Hepatocyte (in vitro differentiated cells): ENCODE measurements around the gene MOGAT1. TPM values are rescaled to one million over a fixed set of nuclear protein-coding genes. Genes with fewer than 3 reads are reported as not detected.

Source experiments
- DNase-seq: peaks from one replicate; pipeline ENCODE4 v3.0.0-alpha.2; 2016; ENCODE audit warnings: low spot score
- H2AFZ ChIP-seq: fragments of 200-600 bp; sonication (generic); 2 replicates; pipeline ENCODE4 v1.6.0; 2016; ENCODE audit warnings: antibody characterized with exemption, mild to moderate bottlenecking
- H3K27ac ChIP-seq: fragments of 200-600 bp; sonication (generic); 2 replicates; pipeline ENCODE4 v1.5.1; 2016; ENCODE audit warnings: mild to moderate bottlenecking
- H3K27me3 ChIP-seq: fragments of 200-600 bp; sonication (generic); 2 replicates; pipeline ENCODE4 v1.6.1; 2016
- H3K36me3 ChIP-seq: fragments of 200-600 bp; sonication (generic); replicated peaks from 2 replicates; pipeline ENCODE4 v1.5.1; 2016; ENCODE audit warnings: low read depth; ENCODE audit not compliant: insufficient read depth
- H3K4me1 ChIP-seq: fragments of 200-600 bp; sonication (generic); 2 replicates; pipeline ENCODE4 v1.5.1; 2016; ENCODE audit warnings: mild to moderate bottlenecking, moderate library complexity; ENCODE audit not compliant: insufficient read depth
- H3K4me2 ChIP-seq: fragments of 200-600 bp; sonication (generic); 2 replicates; pipeline ENCODE4 v1.6.0; 2016
- H3K4me3 ChIP-seq: fragments of 200-600 bp; sonication (generic); 2 replicates; pipeline ENCODE4 v1.5.1; 2016; ENCODE audit warnings: mild to moderate bottlenecking
- H3K79me2 ChIP-seq: fragments of 200-600 bp; sonication (generic); 2 replicates; pipeline ENCODE4 v1.6.0; 2017; ENCODE audit warnings: mild to moderate bottlenecking
- H3K9me2 ChIP-seq: fragments of 200-600 bp; sonication (generic); replicated peaks from 2 replicates; pipeline ENCODE4 v1.6.0; 2017; ENCODE audit warnings: mild to moderate bottlenecking; ENCODE audit not compliant: insufficient read depth
- H3K9me3 ChIP-seq: fragments of 200-600 bp; sonication (generic); 2 replicates; pipeline ENCODE4 v1.5.1; 2016; ENCODE audit warnings: low read depth, mild to moderate bottlenecking
- H4K20me1 ChIP-seq: fragments of 200-600 bp; sonication (generic); 2 replicates; pipeline ENCODE4 v1.6.0; 2016; ENCODE audit warnings: mild to moderate bottlenecking; ENCODE audit not compliant: insufficient read depth, poor library complexity, severe bottlenecking
- EZH2 ChIP-seq: fragments of 200-600 bp; sonication (generic); IDR thresholded peaks from 2 replicates; pipeline ENCODE4 v1.6.1; 2016; ENCODE audit warnings: antibody characterized with exemption, mild to moderate bottlenecking, borderline replicate concordance
- EZH2phosphoT487 ChIP-seq: fragments of 200-600 bp; sonication (generic); IDR thresholded peaks from one replicate; pipeline ENCODE4 v1.6.1; 2018; ENCODE audit warnings: antibody characterized with exemption, mild to moderate bottlenecking, low read depth, moderate library complexity; ENCODE audit not compliant: unreplicated experiment, severe bottlenecking
- WGBS: methylation state at CpG from one replicate; pipeline ENCODE4 v1.1.6; 2016; ENCODE audit warnings: low lambda C conversion rate; ENCODE audit errors: missing lambda C conversion rate; 5-methylcytosine and 5-hydroxymethylcytosine counted together
- polyA plus RNA-seq: library from polyadenylated mRNA; unstranded; fragments of >200 nt; fragmentation: Nextera tagmentation; extraction: Ambion mirVana; gene quantifications from 2 replicates; pipeline ENCODE4 v1.2.1, GENCODE V29; 2016
- total RNA-seq: library from RNA; depleted of rRNA; stranded (reverse); fragments of >200 nt; gene quantifications from 2 replicates; pipeline ENCODE4 v1.2.3, GENCODE V29; 2014
- TF ChIP-seq, protein P1 (sequence below): fragments of 200-600 bp; sonication (generic); IDR thresholded peaks from 2 replicates; pipeline ENCODE4 v1.5.1; 2016; ENCODE audit warnings: antibody characterized with exemption, mild to moderate bottlenecking; ENCODE audit not compliant: poor library complexity

The MOGAT1 gene
- total and polyA plus RNA-seq, 2 experiments from 2014 or later, result not detected

DNA sequence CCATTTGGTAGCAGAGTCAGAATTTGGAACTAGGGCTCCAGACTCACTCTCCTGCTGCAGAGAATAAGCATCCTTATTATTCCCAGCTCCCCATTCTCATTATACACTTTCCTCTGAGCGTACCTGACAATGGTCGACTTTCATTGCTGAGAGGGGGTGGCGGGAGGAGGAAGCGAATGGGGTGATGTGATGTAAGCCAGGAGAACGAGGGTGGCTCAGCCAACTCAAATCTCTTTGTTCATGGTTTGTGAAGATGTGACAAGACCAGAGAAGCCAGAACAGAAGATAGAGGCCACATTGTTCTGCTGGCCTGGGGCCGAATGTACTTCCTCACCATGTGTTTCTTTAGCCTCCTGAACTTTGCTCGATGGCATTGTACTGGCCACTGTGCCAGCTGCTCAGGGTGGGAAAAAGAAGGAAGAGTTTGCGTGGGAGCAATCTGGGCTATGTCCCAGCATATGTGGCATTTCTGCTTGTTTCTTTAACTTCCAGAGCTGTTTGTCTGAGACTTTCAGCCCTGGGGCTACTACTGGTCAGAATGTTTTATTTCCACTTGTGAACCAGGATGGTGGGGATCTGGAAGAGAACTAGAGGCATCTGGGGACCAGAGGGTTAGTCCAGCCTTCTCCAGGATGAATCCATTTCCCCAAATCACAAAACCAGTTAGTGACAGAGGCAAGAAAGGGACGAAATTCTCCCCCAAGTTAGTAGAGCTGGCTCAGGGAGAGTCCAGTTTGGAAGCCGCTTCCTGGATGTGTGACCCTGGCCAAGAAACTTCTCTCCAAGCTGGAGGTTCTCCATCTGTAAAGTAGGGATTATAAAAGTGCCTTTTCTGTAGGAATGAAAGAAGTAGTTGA, 62.6 kb downstream of the MOGAT1 start:
- H3K9me2 ChIP-seq, result no peaks in the 10 kb centered on the region
- H3K36me3 ChIP-seq, result no peaks in the 10 kb centered on the region
- peaks cover 5% of the 10 kb centered on the region for H3K27me3 ChIP-seq
- 87% methylated on average over 10 of the region's 10 CpGs for WGBS
- H3K4me3 ChIP-seq, result no peak overlapping the region
- no peaks in the 10 kb centered on the region for H4K20me1 ChIP-seq
- H3K4me2 ChIP-seq, result no peak overlapping the region
- no peak overlapping the region for H2AFZ ChIP-seq
- TF ChIP-seq, protein P1, sequence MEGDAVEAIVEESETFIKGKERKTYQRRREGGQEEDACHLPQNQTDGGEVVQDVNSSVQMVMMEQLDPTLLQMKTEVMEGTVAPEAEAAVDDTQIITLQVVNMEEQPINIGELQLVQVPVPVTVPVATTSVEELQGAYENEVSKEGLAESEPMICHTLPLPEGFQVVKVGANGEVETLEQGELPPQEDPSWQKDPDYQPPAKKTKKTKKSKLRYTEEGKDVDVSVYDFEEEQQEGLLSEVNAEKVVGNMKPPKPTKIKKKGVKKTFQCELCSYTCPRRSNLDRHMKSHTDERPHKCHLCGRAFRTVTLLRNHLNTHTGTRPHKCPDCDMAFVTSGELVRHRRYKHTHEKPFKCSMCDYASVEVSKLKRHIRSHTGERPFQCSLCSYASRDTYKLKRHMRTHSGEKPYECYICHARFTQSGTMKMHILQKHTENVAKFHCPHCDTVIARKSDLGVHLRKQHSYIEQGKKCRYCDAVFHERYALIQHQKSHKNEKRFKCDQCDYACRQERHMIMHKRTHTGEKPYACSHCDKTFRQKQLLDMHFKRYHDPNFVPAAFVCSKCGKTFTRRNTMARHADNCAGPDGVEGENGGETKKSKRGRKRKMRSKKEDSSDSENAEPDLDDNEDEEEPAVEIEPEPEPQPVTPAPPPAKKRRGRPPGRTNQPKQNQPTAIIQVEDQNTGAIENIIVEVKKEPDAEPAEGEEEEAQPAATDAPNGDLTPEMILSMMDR, result no peak
- TF ChIP-seq EZH2phosphoT487 (no peak), EZH2 (no peak)
- no peaks in the 10 kb centered on the region for H3K9me3 ChIP-seq
- no peak for DNase-seq
- peaks cover 7% of the 10 kb centered on the region for H3K4me1 ChIP-seq
- H3K27ac ChIP-seq, result no peak overlapping the region
- H3K79me2 ChIP-seq, result no peaks in the 10 kb centered on the region

DNA sequence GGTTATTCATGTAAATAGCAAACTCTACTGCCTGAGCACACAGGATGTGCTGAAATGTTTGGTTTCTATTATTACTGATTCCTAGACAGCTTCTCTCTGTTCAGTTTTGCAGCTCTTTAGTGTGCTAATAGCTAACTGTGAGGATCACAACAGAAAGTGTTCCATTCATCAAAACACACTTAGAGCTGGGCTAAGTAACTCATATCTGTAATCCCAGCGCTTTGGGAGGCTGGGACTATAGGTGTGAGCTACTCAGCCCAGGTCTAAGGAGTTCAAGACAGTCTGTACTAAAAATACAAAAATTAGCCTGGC, 63.2 kb downstream of the MOGAT1 start:
- no peak for DNase-seq
- TF ChIP-seq, protein P1, result no peak
- TF ChIP-seq EZH2phosphoT487 (no peak), EZH2 (no peak)
- Histone ChIP-seq H3K36me3 (no peaks in the 10 kb centered on the region), H3K4me1 (peaks cover 7% of the 10 kb centered on the region), H2AFZ (no peak overlapping the region), H3K4me3 (no peak overlapping the region), H3K9me3 (no peaks in the 10 kb centered on the region), H4K20me1 (no peaks in the 10 kb centered on the region), H3K79me2 (no peaks in the 10 kb centered on the region), H3K27ac (no peak overlapping the region), H3K27me3 (peaks cover 5% of the 10 kb centered on the region), H3K4me2 (no peak overlapping the region), H3K9me2 (no peaks in the 10 kb centered on the region)
- 95% methylated on average over 1 of the region's 1 CpG for WGBS

DNA sequence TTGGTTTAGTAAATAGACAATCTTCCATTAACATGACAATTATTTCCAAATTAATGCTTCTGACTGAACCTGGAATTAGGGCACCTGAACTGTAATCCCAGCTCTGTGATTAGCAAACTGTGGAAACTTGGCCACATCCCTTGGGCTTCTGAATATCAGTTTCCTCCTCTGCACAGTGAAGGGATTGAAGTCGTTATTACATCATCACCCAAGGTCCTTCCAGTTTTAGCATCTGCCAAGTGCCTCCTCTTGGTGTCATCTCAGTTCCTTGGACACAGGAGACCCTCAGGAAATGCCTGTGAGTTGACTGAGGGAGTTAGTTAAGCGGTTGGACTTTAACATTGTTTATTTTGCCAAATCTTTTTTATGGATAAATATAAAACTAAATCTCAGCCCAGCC, 64.8 kb downstream of the MOGAT1 start:
- no peaks in the 10 kb centered on the region for H3K36me3 ChIP-seq
- H3K4me2 ChIP-seq, result no peak overlapping the region
- H2AFZ ChIP-seq, result no peak overlapping the region
- H3K27ac ChIP-seq, result no peak overlapping the region
- no peaks in the 10 kb centered on the region for H3K79me2 ChIP-seq
- no peak overlapping the region for H3K4me3 ChIP-seq
- no peaks in the 10 kb centered on the region for H4K20me1 ChIP-seq
- H3K27me3 ChIP-seq, result peaks cover 5% of the 10 kb centered on the region
- H3K9me3 ChIP-seq, result no peaks in the 10 kb centered on the region
- DNase-seq, result no peak
- WGBS, result 78% methylated on average over 2 of the region's 2 CpGs
- H3K4me1 ChIP-seq, result no peaks in the 10 kb centered on the region
- no peaks in the 10 kb centered on the region for H3K9me2 ChIP-seq
- TF ChIP-seq, protein P1, result no peak
- no peak for TF ChIP-seq EZH2phosphoT487
- no peak for TF ChIP-seq EZH2
